GM19452 (cell line): Measurements from ENCODE around the gene ITPR1.
"Not testable (repeated sequence)": the region's sequence is repeated elsewhere in the genome, so short reads cannot be mapped to it uniquely, and the experiment has no call there.

Experiments
- ATAC-seq: cut with Tn5 transposase; IDR thresholded peaks from one replicate; pipeline ENCODE4 v1.9.1; 2021; ENCODE audit not compliant: unreplicated experiment

ITPR1 gene

GRCh38 chr3:4752201-4753072, 259.3 kb downstream of the ITPR1 start:
- no peak for ATAC-seq

GRCh38 chr3:4753073-4753691, 260.0 kb downstream of the ITPR1 start:
- no peak for ATAC-seq

GRCh38 chr3:4754180-4755086, 261.3 kb downstream of the ITPR1 start:
- ATAC-seq = peak; percentile 70

GRCh38 chr3:4755566-4755965, 262.4 kb downstream of the ITPR1 start:
- no peak for ATAC-seq

GRCh38 chr3:4756057-4756775, 263.1 kb downstream of the ITPR1 start:
- no peak for ATAC-seq

GRCh38 chr3:4756855-4757574, 263.9 kb downstream of the ITPR1 start:
- peak; percentile 43 for ATAC-seq

GRCh38 chr3:4757575-4758248, 264.6 kb downstream of the ITPR1 start:
- no peak for ATAC-seq

GRCh38 chr3:4758249-4758860, 265.2 kb downstream of the ITPR1 start:
- no peak for ATAC-seq

GRCh38 chr3:4758957-4759656, 266.0 kb downstream of the ITPR1 start:
- ATAC-seq = no peak

GRCh38 chr3:4759689-4760312, 266.7 kb downstream of the ITPR1 start:
- no peak for ATAC-seq

- ATAC-seq = no peak
These were observed 268.6 kb downstream of the ITPR1 start for GRCh38 chr3:4761759-4762158.

- not testable (repeated sequence) for ATAC-seq
These were observed 269.5 kb downstream of the ITPR1 start for GRCh38 chr3:4762481-4763230.

- no peak for ATAC-seq
These were observed 270.6 kb downstream of the ITPR1 start for GRCh38 chr3:4763604-4764247.

GRCh38 chr3:4765212-4765611, 272.1 kb downstream of the ITPR1 start:
- no peak for ATAC-seq

- no peak for ATAC-seq
These were observed 273.1 kb downstream of the ITPR1 start for GRCh38 chr3:4766263-4766662.

GRCh38 chr3:4766716-4767499, 273.8 kb downstream of the ITPR1 start:
- no peak for ATAC-seq
